ENCODE measurements around the gene IRF9. TPM values are rescaled to one million over a fixed set of nuclear protein-coding genes. Genes with fewer than 3 reads are reported as not detected.
A peak's percentile ranks its signal among the peaks of the same experiment; 100 is the strongest.

Gene IRF9
- total and polyA plus RNA-seq, 2 of the 13 experiments (the other 11 are each of a cell fraction or from before 2014, with no cell fraction given), result 14.9 to 49.7 TPM

GRCh38 chr14:24146978-24147760, 13.9 kb upstream of the IRF9 start, which contains the start of gene RNF31 (continued):
- TF ChIP-seq NCOA2 (CRISPR knock-in tag; IDR thresholded peaks at IDR 0.05) (peak; percentile 31; the same call in 1 of the 2 replicates), ARNT2 (CRISPR knock-in tag; IDR thresholded peaks at IDR 0.05; ENCODE audit: low read depth) (peak; percentile 31; the same call in 1 of the 2 replicates), BHLHE40 (IDR thresholded peaks at IDR 0.05; ENCODE audit: low read length) (no peak), NFE2 (CRISPR knock-in tag; IDR thresholded peaks at IDR 0.05) (no peak), HNRNPLL (IDR thresholded peaks at IDR 0.05; ENCODE audit: low read depth, low read length, poor library complexity, severe bottlenecking) (peak; percentile 75), ZNF207 (IDR thresholded peaks at IDR 0.05; ENCODE audit: borderline replicate concordance) (no peak), TAF1 (CRISPR knock-in tag; IDR thresholded peaks at IDR 0.05) (peak; percentile 75), NR0B2 (CRISPR knock-in tag; IDR thresholded peaks at IDR 0.05) (peak; percentile 1; the same call in 1 of the 2 replicates), ZNF501 (CRISPR knock-in tag; IDR thresholded peaks at IDR 0.05) (no peak), AHR (CRISPR knock-in tag; IDR thresholded peaks at IDR 0.05) (peak; percentile 73), CREB3 (CRISPR knock-in tag; IDR thresholded peaks at IDR 0.05) (peak; percentile 90), ZNF382 (CRISPR knock-in tag; IDR thresholded peaks at IDR 0.05; ENCODE audit: borderline replicate concordance) (no peak), ZNF639 (CRISPR knock-in tag; conservative IDR thresholded peaks at IDR 0.05) (no peak; the same call in 1 of the 2 replicates), TRIM24 (CRISPR knock-in tag; IDR thresholded peaks at IDR 0.05) (no peak), ZNF558 (CRISPR knock-in tag; IDR thresholded peaks at IDR 0.05; ENCODE audit: borderline replicate concordance) (no peak), KLF13 (CRISPR knock-in tag; IDR thresholded peaks at IDR 0.05) (0 out of 2 replicates have a peak, but pooled peaks have one; percentile 91), ZNF614 (CRISPR knock-in tag; IDR thresholded peaks at IDR 0.05; ENCODE audit: borderline replicate concordance) (no peak; the same call in 1 of the 2 replicates), WIZ (CRISPR knock-in tag; IDR thresholded peaks at IDR 0.05) (no peak), ZBTB44 (CRISPR knock-in tag; IDR thresholded peaks at IDR 0.05) (peak; percentile 71; the same call in 1 of the 2 replicates), SKIL (CRISPR knock-in tag; IDR thresholded peaks at IDR 0.05; ENCODE audit: borderline replicate concordance) (no peak), HMG20B (CRISPR knock-in tag; conservative IDR thresholded peaks at IDR 0.05) (0 out of 2 replicates have a peak, but pooled peaks have one; percentile 42), RARG (CRISPR knock-in tag; IDR thresholded peaks at IDR 0.05; ENCODE audit: low read depth) (peak; percentile 44; the same call in 1 of the 2 replicates), AGO2 (optimal IDR thresholded peaks at IDR 0.05; ENCODE audit: low read depth, low read length) (peak; percentile 84)

Data from HepG2 (cell line).